Ishikawa (cell line): Measurements from ENCODE around the gene RBM20.

ENCODE experiments used
- CEBPB ChIP-seq: IDR thresholded peaks from 2 replicates; pipeline ENCODE4 v1.6.1; 2012
- CREB1 ChIP-seq: IDR thresholded peaks from 2 replicates; pipeline ENCODE4 v1.6.1; 2012; ENCODE audit warnings: low read depth
- EGR1 ChIP-seq: IDR thresholded peaks from 2 replicates; pipeline ENCODE4 v1.6.1; 2012
- EP300 ChIP-seq: IDR thresholded peaks from 2 replicates; pipeline ENCODE4 v1.6.1; 2012; ENCODE audit warnings: borderline replicate concordance
- FOXM1 ChIP-seq: IDR thresholded peaks from 2 replicates; pipeline ENCODE4 v1.6.1; 2012; ENCODE audit warnings: low read depth, borderline replicate concordance
- MAX ChIP-seq: IDR thresholded peaks from 2 replicates; pipeline ENCODE4 v1.6.1; 2012
- NFIC ChIP-seq: IDR thresholded peaks from 2 replicates; pipeline ENCODE4 v1.6.1; 2012
- RAD21 ChIP-seq: IDR thresholded peaks from 2 replicates; pipeline ENCODE4 v1.6.1; 2012; ENCODE audit warnings: low read depth
- TAF1 ChIP-seq: IDR thresholded peaks from 2 replicates; pipeline ENCODE4 v1.6.1; 2012; ENCODE audit warnings: low read depth, mild to moderate bottlenecking
- TCF12 ChIP-seq: IDR thresholded peaks from 2 replicates; pipeline ENCODE4 v1.6.1; 2012; ENCODE audit warnings: low read depth
- TEAD4 ChIP-seq: IDR thresholded peaks from 2 replicates; pipeline ENCODE4 v1.6.1; 2012
- YY1 ChIP-seq: IDR thresholded peaks from 2 replicates; pipeline ENCODE4 v1.6.1; 2012; ENCODE audit warnings: low read depth
- ZBTB7A ChIP-seq: IDR thresholded peaks from 2 replicates; pipeline ENCODE4 v1.6.1; 2012; ENCODE audit warnings: low read depth
- TF ChIP-seq, protein P1 (sequence below): IDR thresholded peaks from 2 replicates; pipeline ENCODE4 v1.6.1; 2012; ENCODE audit warnings: low read depth, mild to moderate bottlenecking
- TF ChIP-seq, protein P2 (sequence below): IDR thresholded peaks from 2 replicates; pipeline ENCODE4 v1.6.1; 2012

The RBM20 gene

DNA sequence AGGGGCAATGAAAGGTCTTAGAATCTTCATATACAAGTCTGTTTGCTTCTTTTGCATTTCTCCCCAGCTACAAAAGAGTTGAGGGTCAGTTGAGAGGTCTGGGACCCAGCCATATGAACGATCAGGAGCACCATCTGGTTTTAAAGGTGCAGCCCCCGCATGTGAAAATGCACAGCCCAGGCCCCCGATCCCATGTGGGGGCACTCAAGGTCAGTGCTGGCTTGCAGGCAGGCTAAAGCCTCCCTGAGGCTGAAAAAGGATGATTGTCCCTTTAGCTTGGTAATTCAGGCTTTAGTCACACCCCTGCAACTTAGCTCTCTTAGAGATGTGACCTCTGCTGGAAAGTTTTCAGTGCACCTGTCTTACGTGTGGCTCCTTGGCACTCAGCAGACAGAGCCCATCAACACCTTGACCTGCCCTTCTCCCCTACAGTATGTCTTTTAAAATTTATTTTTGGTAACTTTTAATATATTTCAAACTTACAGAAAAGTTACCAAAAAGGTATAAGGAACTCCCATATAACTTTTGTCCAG is 147.5 kb downstream of the RBM20 start:
- TF ChIP-seq MAX: no peak
- no peak for TF ChIP-seq FOXM1
- TF ChIP-seq, protein P1, sequence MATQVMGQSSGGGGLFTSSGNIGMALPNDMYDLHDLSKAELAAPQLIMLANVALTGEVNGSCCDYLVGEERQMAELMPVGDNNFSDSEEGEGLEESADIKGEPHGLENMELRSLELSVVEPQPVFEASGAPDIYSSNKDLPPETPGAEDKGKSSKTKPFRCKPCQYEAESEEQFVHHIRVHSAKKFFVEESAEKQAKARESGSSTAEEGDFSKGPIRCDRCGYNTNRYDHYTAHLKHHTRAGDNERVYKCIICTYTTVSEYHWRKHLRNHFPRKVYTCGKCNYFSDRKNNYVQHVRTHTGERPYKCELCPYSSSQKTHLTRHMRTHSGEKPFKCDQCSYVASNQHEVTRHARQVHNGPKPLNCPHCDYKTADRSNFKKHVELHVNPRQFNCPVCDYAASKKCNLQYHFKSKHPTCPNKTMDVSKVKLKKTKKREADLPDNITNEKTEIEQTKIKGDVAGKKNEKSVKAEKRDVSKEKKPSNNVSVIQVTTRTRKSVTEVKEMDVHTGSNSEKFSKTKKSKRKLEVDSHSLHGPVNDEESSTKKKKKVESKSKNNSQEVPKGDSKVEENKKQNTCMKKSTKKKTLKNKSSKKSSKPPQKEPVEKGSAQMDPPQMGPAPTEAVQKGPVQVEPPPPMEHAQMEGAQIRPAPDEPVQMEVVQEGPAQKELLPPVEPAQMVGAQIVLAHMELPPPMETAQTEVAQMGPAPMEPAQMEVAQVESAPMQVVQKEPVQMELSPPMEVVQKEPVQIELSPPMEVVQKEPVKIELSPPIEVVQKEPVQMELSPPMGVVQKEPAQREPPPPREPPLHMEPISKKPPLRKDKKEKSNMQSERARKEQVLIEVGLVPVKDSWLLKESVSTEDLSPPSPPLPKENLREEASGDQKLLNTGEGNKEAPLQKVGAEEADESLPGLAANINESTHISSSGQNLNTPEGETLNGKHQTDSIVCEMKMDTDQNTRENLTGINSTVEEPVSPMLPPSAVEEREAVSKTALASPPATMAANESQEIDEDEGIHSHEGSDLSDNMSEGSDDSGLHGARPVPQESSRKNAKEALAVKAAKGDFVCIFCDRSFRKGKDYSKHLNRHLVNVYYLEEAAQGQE: no peak
- no peak for TF ChIP-seq TAF1
- TF ChIP-seq, protein P2, sequence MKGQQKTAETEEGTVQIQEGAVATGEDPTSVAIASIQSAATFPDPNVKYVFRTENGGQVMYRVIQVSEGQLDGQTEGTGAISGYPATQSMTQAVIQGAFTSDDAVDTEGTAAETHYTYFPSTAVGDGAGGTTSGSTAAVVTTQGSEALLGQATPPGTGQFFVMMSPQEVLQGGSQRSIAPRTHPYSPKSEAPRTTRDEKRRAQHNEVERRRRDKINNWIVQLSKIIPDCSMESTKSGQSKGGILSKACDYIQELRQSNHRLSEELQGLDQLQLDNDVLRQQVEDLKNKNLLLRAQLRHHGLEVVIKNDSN: no peak
- no peak for TF ChIP-seq NFIC
- TF ChIP-seq ZBTB7A: no peak
- TF ChIP-seq CEBPB: no peak
- TF ChIP-seq CREB1: no peak
- no peak for TF ChIP-seq EP300
- no peak for TF ChIP-seq YY1
- no peak for TF ChIP-seq EGR1
- TF ChIP-seq TEAD4: no peak
- no peak for TF ChIP-seq RAD21
- no peak for TF ChIP-seq TCF12

DNA sequence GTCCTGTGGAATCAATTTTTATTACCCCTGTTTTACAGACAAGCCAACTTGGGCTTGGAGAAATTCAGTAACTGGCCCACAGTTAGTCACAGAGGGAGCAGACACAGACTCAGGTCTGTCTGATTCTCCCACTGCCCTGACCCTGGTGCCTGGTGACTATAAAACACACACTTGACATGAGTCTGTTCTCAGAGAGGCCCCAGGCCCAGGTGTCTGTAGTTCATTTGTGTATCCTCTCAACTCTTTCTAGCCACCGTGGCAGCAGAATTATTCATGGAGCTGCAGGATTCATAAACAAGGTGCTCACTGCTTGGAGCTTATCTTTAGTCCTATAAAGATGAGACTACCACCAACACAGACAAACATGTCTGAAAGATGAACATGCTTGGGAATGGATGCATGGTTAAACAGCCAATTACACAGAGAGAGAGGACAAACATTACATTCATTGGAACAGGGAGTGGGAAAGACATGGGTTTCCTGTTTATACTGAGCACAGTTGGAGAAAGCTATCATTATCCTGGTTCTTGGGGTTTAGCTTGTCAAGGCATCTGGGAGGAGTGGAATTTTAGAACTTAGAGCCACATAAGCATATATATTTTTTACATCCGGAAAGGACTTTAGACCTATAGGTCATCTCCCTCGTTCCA is 148.5 kb downstream of the RBM20 start:
- no peak for TF ChIP-seq FOXM1
- no peak for TF ChIP-seq RAD21
- TF ChIP-seq CREB1: no peak
- TF ChIP-seq ZBTB7A: no peak
- TF ChIP-seq CEBPB: no peak
- TF ChIP-seq EGR1: no peak
- no peak for TF ChIP-seq NFIC
- TF ChIP-seq, protein P2: no peak
- no peak for TF ChIP-seq TEAD4
- no peak for TF ChIP-seq MAX
- TF ChIP-seq, protein P1: no peak
- TF ChIP-seq TAF1: no peak
- no peak for TF ChIP-seq EP300
- TF ChIP-seq TCF12: no peak
- no peak for TF ChIP-seq YY1

GRCh38 chr10:110793128-110793812 is 149.1 kb downstream of the RBM20 start:
- TF ChIP-seq YY1: no peak
- TF ChIP-seq FOXM1: no peak
- no peak for TF ChIP-seq TEAD4
- TF ChIP-seq, protein P2: no peak
- no peak for TF ChIP-seq ZBTB7A
- no peak for TF ChIP-seq CEBPB
- TF ChIP-seq NFIC: no peak
- no peak for TF ChIP-seq EP300
- no peak for TF ChIP-seq CREB1
- no peak for TF ChIP-seq TCF12
- no peak for TF ChIP-seq TAF1
- TF ChIP-seq, protein P1: no peak
- TF ChIP-seq MAX: no peak
- no peak for TF ChIP-seq EGR1
- no peak for TF ChIP-seq RAD21
